Suprapubic skin (tissue), 4 donors: ENCODE measurements around the gene PTPN14. TPM values are rescaled to one million over a fixed set of nuclear protein-coding genes. Genes with fewer than 3 reads are reported as not detected.

Experiments
- DNase-seq, 2 donors: peaks; one replicate each; pipeline ENCODE4 v3.0.0-alpha.2; 2019; ENCODE audit warnings: low spot score in 2 of 2
- H3K27ac ChIP-seq: fragments of 200-600 bp; sonication (generic); one replicate; pipeline ENCODE4 v1.5.1; 2019
- H3K27me3 ChIP-seq: fragments of 200-600 bp; sonication (generic); one replicate; pipeline ENCODE4 v1.5.1; 2019
- H3K36me3 ChIP-seq: fragments of 200-600 bp; sonication (generic); one replicate; pipeline ENCODE4 v1.5.1; 2019
- H3K4me1 ChIP-seq: fragments of 200-600 bp; sonication (generic); one replicate; pipeline ENCODE4 v1.5.1; 2019
- H3K4me3 ChIP-seq: fragments of 200-600 bp; sonication (generic); one replicate; pipeline ENCODE4 v1.5.1; 2019; ENCODE audit warnings: mild to moderate bottlenecking
- H3K9me3 ChIP-seq: fragments of 200-600 bp; sonication (generic); one replicate; pipeline ENCODE4 v1.5.1; 2019
- EP300 ChIP-seq: sonication (generic); formaldehyde crosslinking; IDR thresholded peaks from one replicate; pipeline ENCODE4 v1.6.1; 2017; ENCODE audit warnings: antibody characterized with exemption
- POLR2A ChIP-seq, 2 donors: fragments of 450-650 bp; IDR thresholded peaks; one replicate each; pipeline ENCODE4 v1.6.1; 2017; ENCODE audit warnings: antibody characterized with exemption in 2 of 2, mild to moderate bottlenecking in 2 of 2, moderate library complexity in 2 of 2
- POLR2AphosphoS5 ChIP-seq, 3 donors: sonication (generic); formaldehyde crosslinking; IDR thresholded peaks; one replicate each; pipeline ENCODE4 v1.6.1; 2017; ENCODE audit warnings: antibody characterized with exemption in 3 of 3
- WGBS: methylation state at CpG from one replicate; pipeline ENCODE4 v1.1.5; 2018; 5-methylcytosine and 5-hydroxymethylcytosine counted together
- total RNA-seq, 4 donors: library from RNA; depleted of rRNA; stranded (reverse); fragments of >200 nt; gene quantifications; one replicate each; pipeline ENCODE4 v1.1.0, GENCODE V29; 2016
- TF ChIP-seq, protein P1 (sequence below), 2 donors: fragments of 200-600 bp in 1 of 2; fragments of 450-650 bp in 1 of 2; sonication (generic) in 1 of 2; IDR thresholded peaks; one replicate each; pipeline ENCODE4 v1.5.1; 2016 to 2019; ENCODE audit warnings: antibody characterized with exemption in 2 of 2, mild to moderate bottlenecking in 1 of 2, moderate library complexity in 1 of 2

The PTPN14 gene
- total RNA-seq, 4 donors from 2014 or later, result 67.9 to 159 (median 96.4) TPM

DNA sequence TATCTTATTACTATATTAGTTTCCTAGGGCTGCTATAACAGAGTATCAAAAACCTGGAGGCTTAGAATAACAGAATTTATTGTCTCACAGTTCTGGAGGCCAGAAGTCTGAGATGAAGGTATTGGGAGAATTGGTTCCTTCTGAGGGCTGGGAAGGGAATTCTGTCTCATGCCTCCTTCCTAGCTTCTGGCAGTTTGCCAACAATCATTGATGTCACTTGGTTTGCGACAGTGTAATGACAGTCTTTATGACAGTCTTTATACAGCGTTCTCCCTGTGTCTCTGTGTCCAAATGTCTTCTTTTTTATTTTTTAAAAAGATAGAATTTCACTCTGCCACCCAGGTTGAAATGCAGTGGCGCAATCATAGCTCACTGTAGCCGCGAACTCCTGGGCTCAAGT, 35.8 kb upstream of the PTPN14 start:
- no peaks in the 10 kb centered on the region for H3K9me3 ChIP-seq
- WGBS, result 84% methylated on average over 5 of the region's 5 CpGs
- peaks cover 28% of the 10 kb centered on the region for H3K4me1 ChIP-seq
- DNase-seq, result no peak
- H3K27me3 ChIP-seq, result no peaks in the 10 kb centered on the region
- TF ChIP-seq EP300 (no peak), POLR2AphosphoS5 (IDR thresholded peaks at IDR 0.05) (no peak), POLR2A (IDR thresholded peaks at IDR 0.05) (no peak)
- TF ChIP-seq, protein P1, sequence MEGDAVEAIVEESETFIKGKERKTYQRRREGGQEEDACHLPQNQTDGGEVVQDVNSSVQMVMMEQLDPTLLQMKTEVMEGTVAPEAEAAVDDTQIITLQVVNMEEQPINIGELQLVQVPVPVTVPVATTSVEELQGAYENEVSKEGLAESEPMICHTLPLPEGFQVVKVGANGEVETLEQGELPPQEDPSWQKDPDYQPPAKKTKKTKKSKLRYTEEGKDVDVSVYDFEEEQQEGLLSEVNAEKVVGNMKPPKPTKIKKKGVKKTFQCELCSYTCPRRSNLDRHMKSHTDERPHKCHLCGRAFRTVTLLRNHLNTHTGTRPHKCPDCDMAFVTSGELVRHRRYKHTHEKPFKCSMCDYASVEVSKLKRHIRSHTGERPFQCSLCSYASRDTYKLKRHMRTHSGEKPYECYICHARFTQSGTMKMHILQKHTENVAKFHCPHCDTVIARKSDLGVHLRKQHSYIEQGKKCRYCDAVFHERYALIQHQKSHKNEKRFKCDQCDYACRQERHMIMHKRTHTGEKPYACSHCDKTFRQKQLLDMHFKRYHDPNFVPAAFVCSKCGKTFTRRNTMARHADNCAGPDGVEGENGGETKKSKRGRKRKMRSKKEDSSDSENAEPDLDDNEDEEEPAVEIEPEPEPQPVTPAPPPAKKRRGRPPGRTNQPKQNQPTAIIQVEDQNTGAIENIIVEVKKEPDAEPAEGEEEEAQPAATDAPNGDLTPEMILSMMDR (IDR thresholded peaks at IDR 0.05), result no peak
- H3K27ac ChIP-seq, result no peak overlapping the region
- H3K36me3 ChIP-seq, result no peaks in the 10 kb centered on the region
- no peak overlapping the region for H3K4me3 ChIP-seq

DNA sequence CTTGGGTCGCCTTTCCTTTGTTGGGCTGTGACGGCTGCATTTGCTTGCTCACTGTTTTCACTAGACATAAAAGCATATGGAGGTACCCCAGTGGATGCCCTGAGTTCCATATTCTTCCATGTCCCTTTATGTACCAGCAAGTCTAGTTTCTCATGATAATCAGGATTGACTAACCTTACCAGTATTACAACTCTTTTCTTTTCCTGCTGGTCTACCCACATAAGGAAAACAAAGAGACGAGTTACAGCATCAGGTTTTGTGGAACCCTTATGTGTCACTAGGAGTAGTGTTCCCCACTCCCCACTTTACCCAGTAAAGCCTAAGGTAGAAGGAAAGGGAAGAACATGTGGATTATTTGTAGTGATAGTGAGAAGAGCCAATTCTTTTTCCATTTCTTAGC, 35.2 kb upstream of the PTPN14 start:
- WGBS, result 89% methylated on average over 3 of the region's 3 CpGs
- Histone ChIP-seq H3K36me3 (no peaks in the 10 kb centered on the region), H3K4me3 (no peak overlapping the region), H3K9me3 (no peaks in the 10 kb centered on the region), H3K4me1 (peaks cover 33% of the 10 kb centered on the region), H3K27ac (no peak overlapping the region), H3K27me3 (no peaks in the 10 kb centered on the region)
- TF ChIP-seq POLR2A (IDR thresholded peaks at IDR 0.05) (no peak), POLR2AphosphoS5 (IDR thresholded peaks at IDR 0.05) (no peak), EP300 (no peak)
- TF ChIP-seq, protein P1 (IDR thresholded peaks at IDR 0.05), result no peak
- DNase-seq, result no peak

DNA sequence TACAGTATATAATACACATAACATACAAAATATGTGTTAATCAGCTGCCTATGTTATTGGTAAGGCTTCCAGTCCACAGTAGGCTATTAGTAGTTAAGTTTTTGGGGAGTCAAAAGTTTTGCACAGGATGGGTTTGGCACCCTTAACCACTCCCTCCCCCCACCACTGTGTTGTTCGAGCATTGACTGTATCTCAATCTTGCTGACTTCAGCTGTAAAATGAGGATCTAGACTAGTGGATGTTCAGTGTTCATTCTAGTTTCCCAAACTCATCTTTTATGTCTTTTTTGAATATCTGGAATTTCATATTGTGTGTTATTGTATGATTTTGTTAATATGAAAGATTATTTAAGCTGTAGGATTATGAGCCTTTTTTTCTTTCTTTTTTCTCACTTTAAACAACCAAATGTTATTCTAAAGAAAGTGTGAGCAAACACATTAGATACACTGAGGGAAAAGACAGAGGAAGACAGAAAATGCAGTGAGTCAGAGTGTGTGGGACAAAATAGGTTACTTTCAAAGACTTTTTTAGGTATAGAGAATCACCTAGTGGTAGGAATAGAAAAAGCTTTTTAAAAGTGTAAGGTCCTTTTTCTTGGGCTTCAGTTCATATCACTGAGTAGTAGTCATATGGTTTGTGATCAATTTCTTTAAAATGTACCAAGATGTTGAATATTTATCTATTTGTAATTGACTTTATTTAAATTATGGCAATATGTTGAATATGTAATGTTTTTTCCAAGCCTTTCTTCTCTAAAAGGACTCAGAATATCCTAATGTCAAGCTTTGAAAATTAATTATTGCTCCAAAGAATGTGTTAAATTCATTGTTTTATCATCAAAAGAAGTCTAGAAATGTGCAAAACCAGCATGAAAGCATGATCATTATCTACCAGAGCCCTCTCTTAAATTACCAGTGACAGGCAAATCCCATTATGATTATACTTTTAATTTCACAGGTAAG, 33.7 kb upstream of the PTPN14 start:
- TF ChIP-seq, protein P1 (IDR thresholded peaks at IDR 0.05), result peak; percentile 48 to 52
- TF ChIP-seq POLR2A (IDR thresholded peaks at IDR 0.05), result no peak
- Histone ChIP-seq H3K4me1 (peaks cover 40% of the 10 kb centered on the region), H3K4me3 (no peak overlapping the region), H3K9me3 (no peaks in the 10 kb centered on the region), H3K27me3 (no peaks in the 10 kb centered on the region), H3K27ac (no peak overlapping the region), H3K36me3 (no peaks in the 10 kb centered on the region)
- 18% methylated on average over 1 of the region's 1 CpG for WGBS
- no peak for DNase-seq

DNA sequence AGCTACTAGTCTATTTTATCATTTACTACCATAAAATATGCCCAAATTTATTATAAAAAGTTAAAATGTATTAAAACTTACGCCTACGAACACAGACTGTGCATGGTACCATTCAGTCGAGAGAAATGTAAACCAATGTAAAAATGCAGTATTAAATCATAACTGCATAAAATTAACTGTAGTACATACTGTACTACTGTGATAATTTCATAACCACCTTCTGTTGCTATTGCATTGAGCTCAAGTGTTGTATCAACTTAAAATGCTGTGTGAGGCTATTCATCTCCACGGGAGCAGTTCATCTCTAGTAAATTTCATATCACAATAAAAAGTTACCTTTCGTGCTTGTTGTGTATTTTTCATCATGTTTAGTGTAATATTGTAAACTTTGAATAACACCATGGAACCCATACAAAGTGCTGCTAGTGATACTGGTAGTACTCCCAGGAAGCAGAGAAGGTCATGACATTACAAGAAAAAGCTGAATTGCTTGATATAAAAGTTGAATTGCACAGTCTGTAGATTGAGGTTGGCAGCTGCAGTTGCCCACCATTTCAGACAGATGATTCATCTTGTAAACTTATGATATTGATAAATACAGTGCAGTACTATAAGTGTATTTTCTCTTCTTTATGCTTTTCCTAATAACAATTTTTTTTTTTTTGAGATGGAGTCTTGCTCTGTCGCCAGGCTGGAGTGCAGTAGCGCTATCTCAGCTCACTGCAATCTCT, 32.6 kb upstream of the PTPN14 start:
- H3K27ac ChIP-seq, result no peak overlapping the region
- no peaks in the 10 kb centered on the region for H3K27me3 ChIP-seq
- TF ChIP-seq POLR2A (IDR thresholded peaks at IDR 0.05) (no peak), POLR2AphosphoS5 (IDR thresholded peaks at IDR 0.05) (no peak)
- WGBS, result 84% methylated on average over 7 of the region's 7 CpGs
- no peak overlapping the region for H3K4me3 ChIP-seq
- H3K9me3 ChIP-seq, result no peaks in the 10 kb centered on the region
- peaks cover 40% of the 10 kb centered on the region for H3K4me1 ChIP-seq
- DNase-seq, result no peak
- H3K36me3 ChIP-seq, result no peaks in the 10 kb centered on the region

DNA sequence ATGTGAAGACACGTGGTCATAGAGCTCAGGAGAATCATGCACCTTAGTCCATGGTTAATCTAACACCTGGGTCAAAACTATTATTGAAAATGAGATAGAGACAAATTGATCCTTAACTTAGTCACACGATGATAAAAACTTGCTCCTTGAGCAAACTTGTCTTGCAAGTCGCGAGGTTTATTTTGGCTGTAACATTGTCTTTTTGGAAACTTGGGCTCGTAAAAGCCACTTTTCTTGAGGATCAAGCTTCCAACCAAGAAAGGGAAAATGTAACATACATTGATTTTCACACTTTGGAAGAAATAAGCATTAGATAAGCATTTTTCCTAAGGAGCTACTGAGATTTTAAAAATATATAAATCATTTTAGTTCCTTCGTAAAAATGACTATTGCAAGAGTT, 31.7 kb upstream of the PTPN14 start:
- WGBS, result 39% methylated on average over 6 of the region's 6 CpGs
- peaks cover 40% of the 10 kb centered on the region for H3K4me1 ChIP-seq
- TF ChIP-seq POLR2AphosphoS5 (IDR thresholded peaks at IDR 0.05), result no peak
- TF ChIP-seq POLR2A (IDR thresholded peaks at IDR 0.05), result no peak
- TF ChIP-seq, protein P1 (IDR thresholded peaks at IDR 0.05), result no peak
- no peak for TF ChIP-seq EP300
- H3K27me3 ChIP-seq, result no peaks in the 10 kb centered on the region
- no peak for DNase-seq
- H3K27ac ChIP-seq, result peak overlapping the region; percentile 64
- H3K9me3 ChIP-seq, result no peaks in the 10 kb centered on the region
- H3K4me3 ChIP-seq, result no peak overlapping the region
- no peaks in the 10 kb centered on the region for H3K36me3 ChIP-seq
